Measurements from ENCODE around the gene GTF2H3.
"Not testable (repeated sequence)": the region's sequence is repeated elsewhere in the genome, so short reads cannot be mapped to it uniquely, and the experiment has no call there.

Gene GTF2H3

DNA sequence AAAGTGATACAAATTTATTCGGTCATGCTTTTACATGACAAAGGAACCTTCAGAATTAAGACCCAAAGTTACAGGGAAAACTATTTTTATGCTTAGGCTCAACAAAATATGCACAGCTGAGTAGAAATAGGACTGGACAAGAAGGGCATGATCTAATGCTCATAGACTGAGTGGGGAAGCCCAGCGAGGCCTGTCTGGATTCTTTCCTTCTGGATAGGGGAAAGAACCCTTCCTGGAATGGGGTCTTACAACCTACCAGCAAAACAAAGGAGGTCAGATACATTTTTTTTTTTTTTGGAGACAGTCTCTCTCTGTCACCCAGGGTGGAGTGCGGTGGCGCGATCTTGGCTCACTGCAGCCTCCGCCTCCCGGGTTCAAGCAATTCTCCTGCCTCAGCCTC lies 33.9 kb upstream of the GTF2H3 start:
- TF ChIP-seq, protein P1, sequence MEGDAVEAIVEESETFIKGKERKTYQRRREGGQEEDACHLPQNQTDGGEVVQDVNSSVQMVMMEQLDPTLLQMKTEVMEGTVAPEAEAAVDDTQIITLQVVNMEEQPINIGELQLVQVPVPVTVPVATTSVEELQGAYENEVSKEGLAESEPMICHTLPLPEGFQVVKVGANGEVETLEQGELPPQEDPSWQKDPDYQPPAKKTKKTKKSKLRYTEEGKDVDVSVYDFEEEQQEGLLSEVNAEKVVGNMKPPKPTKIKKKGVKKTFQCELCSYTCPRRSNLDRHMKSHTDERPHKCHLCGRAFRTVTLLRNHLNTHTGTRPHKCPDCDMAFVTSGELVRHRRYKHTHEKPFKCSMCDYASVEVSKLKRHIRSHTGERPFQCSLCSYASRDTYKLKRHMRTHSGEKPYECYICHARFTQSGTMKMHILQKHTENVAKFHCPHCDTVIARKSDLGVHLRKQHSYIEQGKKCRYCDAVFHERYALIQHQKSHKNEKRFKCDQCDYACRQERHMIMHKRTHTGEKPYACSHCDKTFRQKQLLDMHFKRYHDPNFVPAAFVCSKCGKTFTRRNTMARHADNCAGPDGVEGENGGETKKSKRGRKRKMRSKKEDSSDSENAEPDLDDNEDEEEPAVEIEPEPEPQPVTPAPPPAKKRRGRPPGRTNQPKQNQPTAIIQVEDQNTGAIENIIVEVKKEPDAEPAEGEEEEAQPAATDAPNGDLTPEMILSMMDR (IDR thresholded peaks at IDR 0.05; ENCODE audit: borderline replicate concordance, control extremely low read depth, extremely low read depth, insufficient read depth, missing control alignments), result no peak
- no peak for DNase-seq (ENCODE audit: low spot score)
- in situ Hi-C loops (cut with MboI; ENCODE audit: low sequenced_read_pairs, unreplicated experiment), result loop anchor here (10.0 kb wide), 1 partner anchor 335 kb away; no protein-coding TSS in a partner anchor

DNA sequence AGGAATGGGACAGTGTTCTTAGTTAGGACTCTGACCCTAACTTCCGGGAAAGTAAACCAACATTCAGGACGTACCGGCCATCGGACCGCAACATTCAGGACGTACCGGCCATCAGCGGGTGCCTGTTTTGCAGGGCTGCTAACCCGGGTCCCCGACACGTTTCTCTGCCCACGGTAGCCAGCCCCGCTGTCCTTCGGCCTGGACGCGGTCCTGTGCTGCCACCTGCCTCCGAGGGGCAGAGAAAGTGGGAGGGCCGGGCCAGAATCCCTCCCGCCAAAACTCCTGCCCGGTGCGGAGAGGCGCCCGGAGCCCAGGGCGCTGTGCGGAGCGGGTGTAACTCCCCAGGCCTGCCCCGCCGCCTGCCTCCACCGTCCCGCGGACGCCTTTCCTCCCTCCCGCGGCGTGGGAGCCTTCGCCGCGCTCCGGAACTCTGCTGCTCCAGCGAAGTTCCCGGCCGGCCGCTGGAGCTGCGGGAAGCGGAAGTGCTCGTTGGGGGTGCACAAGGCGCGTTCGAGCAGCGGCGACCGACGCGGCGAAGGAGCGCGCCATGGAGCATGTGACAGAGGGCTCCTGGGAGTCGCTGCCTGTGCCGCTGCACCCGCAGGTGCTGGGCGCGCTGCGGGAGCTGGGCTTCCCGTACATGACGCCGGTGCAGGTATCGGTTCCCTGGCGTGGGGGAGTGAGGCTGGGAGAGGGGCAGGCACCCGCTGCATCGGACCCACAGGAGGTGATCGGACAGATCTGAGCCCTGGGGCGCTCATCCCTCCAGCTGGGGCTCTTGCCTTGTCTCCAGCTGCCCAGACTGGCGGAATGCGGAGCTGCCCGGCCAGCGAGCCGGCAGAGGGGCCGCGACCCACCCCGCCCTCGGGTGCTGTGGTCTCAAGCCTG lies 31.8 kb upstream of the GTF2H3 start, which contains the start of gene DDX55:
Gene DDX55, plus strand, starts transcription at position 498 of the 888 bp plus-strand sequence. Its CDS starts 50 bp downstream, at position 548.
- TF ChIP-seq, protein P1 (IDR thresholded peaks at IDR 0.05; ENCODE audit: borderline replicate concordance, control extremely low read depth, extremely low read depth, insufficient read depth, missing control alignments), result peak; percentile 26
- in situ Hi-C loops (cut with MboI; ENCODE audit: low sequenced_read_pairs, unreplicated experiment), result no loop called here
- DNase-seq (ENCODE audit: low spot score), result peak; percentile 92

DNA sequence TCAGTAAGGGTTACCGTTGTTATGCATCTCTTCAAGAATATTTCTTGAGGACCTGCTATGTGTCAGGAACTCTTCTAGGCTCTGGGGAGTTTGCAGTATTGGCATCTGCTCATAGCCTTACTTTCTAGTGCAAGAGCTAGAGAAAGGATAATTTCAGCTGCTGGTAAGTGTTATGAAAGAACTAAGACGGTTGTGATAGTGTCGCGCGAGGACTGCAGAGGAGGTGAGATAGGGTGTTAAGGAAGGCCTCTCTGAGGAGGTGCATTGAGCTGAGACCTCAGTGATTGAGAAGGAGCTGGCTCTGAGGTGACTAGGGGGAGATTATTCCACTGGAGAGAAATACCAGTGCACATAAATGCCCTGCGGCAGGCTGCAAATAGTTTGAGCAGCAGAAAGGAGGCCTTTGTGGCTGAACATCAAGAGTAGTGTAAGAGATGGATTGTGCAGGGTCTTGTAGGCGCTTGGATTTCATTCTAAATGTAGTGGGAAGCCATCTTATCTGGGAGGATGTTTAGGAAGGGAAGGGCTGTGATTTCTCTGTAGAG lies 30.9 kb upstream of the GTF2H3 start:
- in situ Hi-C loops (cut with MboI; ENCODE audit: low sequenced_read_pairs, unreplicated experiment), result no loop called here
- peak; percentile 40 for DNase-seq (ENCODE audit: low spot score)

DNA sequence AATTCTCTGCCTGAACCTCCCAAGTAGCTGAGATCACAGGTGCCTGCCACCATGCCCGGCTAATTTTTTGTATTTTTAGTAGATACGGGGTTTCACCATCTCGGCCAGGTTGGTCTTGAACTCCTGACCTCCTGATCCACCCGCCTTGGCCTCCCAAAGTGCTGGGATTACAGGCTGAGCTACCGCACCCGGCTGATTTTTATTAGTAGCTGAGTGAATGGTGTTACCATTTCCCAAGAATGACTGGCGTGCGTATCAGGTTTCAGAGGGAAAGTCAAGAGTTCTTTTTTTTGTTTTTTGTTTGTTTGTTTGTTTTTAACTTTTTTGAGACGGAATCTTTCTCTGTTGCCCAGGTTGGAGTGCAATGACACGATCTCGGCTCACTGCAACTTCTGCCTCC lies 30.1 kb upstream of the GTF2H3 start:
- DNase-seq (ENCODE audit: low spot score); in situ Hi-C loops (cut with MboI; ENCODE audit: low sequenced_read_pairs, unreplicated experiment): not testable (repeated sequence)

More for the DNA sequence above, 30.9 kb upstream of the GTF2H3 start:
- TF ChIP-seq, protein P1 (IDR thresholded peaks at IDR 0.05; ENCODE audit: borderline replicate concordance, control extremely low read depth, extremely low read depth, insufficient read depth, missing control alignments), result no peak

DNA sequence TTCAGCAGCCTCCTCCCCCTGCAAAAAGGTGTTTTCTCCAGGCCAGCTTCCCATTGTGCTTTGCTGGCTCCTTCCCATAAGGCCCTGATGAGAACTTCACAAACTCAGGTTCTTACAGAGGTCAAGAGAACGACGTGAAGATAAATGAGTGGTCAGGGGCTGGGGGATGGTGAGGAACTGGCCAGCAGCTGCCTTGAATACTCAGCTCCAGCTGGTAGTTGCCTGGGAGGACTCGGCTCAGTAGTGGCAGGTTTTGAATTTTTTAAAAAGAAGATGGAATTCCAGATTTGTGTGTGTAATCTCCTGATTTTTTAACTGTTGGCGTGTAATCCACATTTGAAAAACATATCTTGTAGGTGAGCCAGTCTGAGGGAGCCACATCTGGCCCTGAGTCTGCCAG lies 25.9 kb upstream of the GTF2H3 start:
- in situ Hi-C loops (cut with MboI; ENCODE audit: low sequenced_read_pairs, unreplicated experiment), result no loop called here
- no peak for DNase-seq (ENCODE audit: low spot score)
- TF ChIP-seq, protein P1 (IDR thresholded peaks at IDR 0.05; ENCODE audit: borderline replicate concordance, control extremely low read depth, extremely low read depth, insufficient read depth, missing control alignments), result no peak

DNA sequence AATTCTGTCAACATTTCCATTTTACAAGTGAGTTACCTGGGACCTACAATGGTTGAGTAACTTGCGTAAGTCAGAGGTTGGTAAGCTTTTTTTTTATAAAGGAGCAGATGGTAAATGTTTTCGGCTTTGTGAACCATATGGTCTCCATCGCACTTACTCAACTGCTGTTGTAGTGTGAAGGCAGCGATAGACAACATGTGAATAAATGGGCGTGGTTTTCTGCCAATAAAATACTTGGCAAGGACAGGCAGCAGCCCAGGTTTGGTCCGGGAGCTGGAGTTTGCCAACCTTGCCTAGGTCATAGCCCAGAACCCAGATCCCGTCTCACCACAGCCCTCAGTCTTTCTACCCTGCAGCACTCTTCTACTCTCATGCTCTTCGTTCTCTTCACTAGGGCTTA lies 25.4 kb upstream of the GTF2H3 start:
- TF ChIP-seq, protein P1 (IDR thresholded peaks at IDR 0.05; ENCODE audit: borderline replicate concordance, control extremely low read depth, extremely low read depth, insufficient read depth, missing control alignments), result no peak
- DNase-seq (ENCODE audit: low spot score), result no peak
- in situ Hi-C loops (cut with MboI; ENCODE audit: low sequenced_read_pairs, unreplicated experiment), result no loop called here

DNA sequence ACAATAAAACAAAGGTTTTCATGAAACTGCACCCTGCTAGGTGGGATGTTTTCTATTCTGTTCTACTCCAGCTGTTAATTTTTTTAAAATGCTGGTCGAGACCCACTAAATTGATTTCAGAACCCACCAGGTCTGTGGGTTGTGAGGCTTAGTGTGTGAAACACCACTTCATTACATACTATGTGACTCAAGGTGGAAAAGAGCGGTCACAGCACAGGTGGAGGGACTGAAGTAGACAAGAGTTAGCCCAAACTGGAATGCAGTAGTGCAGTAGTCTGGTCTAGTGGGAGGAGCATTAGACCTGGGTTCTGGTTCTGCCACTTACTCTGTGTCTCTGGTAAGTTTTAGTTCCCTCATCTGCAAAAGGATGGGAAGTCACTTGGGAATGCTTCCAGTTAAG lies 19.5 kb upstream of the GTF2H3 start:
- TF ChIP-seq, protein P1 (IDR thresholded peaks at IDR 0.05; ENCODE audit: borderline replicate concordance, control extremely low read depth, extremely low read depth, insufficient read depth, missing control alignments), result no peak
- in situ Hi-C loops (cut with MboI; ENCODE audit: low sequenced_read_pairs, unreplicated experiment), result no loop called here
- no peak for DNase-seq (ENCODE audit: low spot score)
